GM12801 (cell line): ENCODE data around the gene SLC24A1.

Source experiments
- TF ChIP-seq, protein P1 (sequence below): IDR thresholded peaks from one replicate; pipeline ENCODE4 v1.5.1; 2011; ENCODE audit warnings: control low read depth; ENCODE audit not compliant: insufficient read length; ENCODE audit errors: extremely low read depth

SLC24A1 gene

DNA sequence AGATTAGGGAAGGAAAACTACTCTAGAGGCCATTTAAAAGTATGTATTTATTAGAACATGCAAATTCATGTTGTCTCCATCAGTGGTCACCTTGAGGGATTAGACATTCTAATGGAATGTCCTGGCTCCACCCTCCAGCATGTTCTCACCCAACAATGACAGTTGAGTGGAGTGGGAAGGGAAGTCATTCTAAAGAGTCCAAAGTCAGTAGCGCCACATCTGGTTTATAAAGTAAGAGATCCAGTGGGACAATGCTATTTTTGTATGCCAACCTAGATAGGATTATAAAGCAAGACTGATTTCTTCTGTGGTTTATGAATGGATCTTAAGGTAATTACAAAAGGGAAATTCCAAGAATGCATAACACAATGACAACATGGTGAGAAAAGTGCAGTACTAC is 33.3 kb downstream of the SLC24A1 start:
- TF ChIP-seq, protein P1, sequence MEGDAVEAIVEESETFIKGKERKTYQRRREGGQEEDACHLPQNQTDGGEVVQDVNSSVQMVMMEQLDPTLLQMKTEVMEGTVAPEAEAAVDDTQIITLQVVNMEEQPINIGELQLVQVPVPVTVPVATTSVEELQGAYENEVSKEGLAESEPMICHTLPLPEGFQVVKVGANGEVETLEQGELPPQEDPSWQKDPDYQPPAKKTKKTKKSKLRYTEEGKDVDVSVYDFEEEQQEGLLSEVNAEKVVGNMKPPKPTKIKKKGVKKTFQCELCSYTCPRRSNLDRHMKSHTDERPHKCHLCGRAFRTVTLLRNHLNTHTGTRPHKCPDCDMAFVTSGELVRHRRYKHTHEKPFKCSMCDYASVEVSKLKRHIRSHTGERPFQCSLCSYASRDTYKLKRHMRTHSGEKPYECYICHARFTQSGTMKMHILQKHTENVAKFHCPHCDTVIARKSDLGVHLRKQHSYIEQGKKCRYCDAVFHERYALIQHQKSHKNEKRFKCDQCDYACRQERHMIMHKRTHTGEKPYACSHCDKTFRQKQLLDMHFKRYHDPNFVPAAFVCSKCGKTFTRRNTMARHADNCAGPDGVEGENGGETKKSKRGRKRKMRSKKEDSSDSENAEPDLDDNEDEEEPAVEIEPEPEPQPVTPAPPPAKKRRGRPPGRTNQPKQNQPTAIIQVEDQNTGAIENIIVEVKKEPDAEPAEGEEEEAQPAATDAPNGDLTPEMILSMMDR = no peak

DNA sequence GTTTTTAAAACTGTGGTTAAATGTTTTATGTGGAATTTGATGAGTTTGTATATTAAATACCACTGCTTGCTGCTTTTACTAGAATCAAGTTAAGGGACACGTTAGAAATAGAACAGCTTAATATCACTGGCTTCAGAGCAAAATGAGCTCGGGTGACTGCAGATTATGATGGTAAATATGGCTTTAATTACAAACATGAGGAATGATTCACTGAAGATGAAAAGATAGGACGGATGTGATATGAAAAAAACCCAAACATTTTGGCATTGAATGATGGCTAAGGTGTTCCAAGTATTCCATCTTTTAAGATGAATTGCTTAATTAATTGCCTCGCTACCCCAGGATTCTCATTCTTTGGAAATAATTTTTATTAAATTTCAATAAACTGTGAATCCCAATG is 33.7 kb downstream of the SLC24A1 start:
- TF ChIP-seq, protein P1 = no peak

DNA sequence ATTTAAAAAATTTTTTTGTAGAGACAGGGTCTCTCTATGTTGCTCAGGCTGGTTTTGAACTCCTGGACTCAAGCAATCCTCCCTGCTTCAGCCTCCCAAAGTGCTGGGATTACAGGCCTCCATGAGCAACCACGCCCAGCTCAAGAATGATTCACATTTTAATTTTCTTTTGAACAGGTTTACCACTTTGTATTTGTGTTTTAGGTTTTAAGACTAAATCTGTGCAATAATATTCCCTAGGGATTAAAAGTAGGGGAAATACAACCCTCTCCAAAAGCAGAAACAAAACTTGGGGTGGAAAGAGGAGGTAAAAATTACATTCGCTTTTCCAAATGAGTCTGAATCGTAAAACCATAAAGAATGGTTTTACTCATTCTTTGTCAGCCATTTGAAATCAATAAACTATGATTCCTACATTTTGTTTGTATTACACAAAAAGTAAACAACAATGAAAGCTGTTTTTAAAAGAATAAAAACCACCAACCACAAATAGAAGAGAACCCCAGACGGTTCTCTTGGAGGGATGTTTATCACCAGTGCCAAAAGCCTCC is 37.8 kb downstream of the SLC24A1 start:
- TF ChIP-seq, protein P1 = no peak

DNA sequence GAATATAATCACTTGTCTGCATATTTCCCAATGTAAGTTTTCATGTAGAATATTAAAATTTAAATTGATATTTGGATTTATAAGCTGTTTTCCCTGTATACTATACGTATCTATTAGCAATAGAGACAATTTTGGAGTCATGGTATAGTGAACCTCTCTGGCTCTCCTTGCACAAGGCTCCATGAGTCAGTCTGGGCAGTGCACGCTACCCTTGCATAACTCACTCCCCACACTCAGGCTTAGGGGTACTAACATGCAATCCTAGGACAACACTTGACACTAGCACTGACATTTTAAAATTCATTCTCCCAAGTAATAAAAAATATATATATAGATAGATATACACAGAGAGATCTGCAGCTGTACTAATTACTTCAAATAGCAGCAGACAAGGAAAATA is 39.2 kb downstream of the SLC24A1 start:
- TF ChIP-seq, protein P1 = no peak

DNA sequence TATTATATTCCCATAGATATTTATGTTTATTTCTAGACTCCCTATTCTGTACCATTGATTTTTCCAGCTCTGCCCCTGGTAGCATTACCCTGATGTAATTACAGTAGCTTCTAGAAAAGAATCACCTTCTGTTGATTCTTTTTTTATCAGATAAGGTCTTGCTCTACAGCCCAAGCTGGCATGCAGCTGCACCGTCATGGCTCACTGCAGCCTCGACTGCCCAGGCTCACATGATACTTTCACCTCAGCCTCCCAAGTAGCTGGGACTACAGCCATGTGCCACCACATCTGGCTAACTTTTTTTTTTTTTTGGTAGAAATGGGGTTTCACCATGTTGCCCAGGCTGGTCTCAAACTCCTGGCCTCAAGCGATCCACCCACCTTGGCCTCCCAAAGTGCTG is 41.8 kb downstream of the SLC24A1 start:
- TF ChIP-seq, protein P1 = no peak

DNA sequence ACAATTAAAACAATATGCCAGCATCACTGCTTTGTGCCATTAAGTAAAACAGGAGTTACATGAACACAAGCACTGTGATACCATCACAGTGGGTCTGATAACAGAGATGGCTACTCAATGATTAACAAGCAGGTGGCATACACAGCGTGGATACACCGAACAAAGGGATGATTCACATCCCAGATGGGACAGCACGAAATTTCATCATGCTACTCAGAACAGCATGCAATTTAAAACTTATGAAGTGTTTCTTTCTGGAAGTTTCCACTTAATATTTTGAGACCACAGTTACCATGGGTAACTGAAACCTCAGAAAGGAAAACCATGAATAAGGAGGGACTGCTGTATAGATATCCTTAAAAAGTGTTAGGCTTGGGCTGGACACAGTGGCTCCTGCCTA is 44.5 kb downstream of the SLC24A1 start:
- TF ChIP-seq, protein P1 = no peak

DNA sequence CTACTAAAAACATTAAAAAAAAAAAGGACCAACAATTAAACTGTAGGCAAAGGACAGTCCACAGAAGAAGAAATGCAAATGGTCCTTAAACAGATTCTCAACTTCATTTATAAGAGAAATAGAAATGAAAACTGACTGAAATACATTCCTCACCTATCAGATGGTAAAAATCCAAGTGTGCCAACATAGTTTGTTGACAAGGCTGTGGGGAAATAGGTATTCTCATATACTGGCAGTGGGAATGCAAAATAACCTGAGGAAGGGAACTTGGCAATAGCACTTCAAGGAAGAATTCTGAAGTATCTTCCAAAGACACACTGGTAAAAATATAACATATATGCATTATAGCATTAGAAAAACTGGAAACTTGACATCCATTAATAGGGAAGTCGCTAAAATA is 53.8 kb downstream of the SLC24A1 start:
- TF ChIP-seq, protein P1 = no peak
